DND-41 (cell line): ENCODE measurements around the gene PALMD.

Experiments used
- EZH2 ChIP-seq: IDR thresholded peaks from 3 replicates; pipeline ENCODE4 v1.6.1; 2012; ENCODE audit warnings: borderline replicate concordance, low read depth, mild to moderate bottlenecking, moderate library complexity, low read length, inconsistent platforms; ENCODE audit not compliant: severe bottlenecking
- TF ChIP-seq, protein P1 (sequence below): IDR thresholded peaks from 2 replicates; pipeline ENCODE4 v1.5.1; 2012; ENCODE audit warnings: borderline replicate concordance, low read length, moderate library complexity, mild to moderate bottlenecking; ENCODE audit not compliant: poor library complexity, severe bottlenecking; ENCODE audit errors: extremely low read depth

- TF ChIP-seq, protein P1, sequence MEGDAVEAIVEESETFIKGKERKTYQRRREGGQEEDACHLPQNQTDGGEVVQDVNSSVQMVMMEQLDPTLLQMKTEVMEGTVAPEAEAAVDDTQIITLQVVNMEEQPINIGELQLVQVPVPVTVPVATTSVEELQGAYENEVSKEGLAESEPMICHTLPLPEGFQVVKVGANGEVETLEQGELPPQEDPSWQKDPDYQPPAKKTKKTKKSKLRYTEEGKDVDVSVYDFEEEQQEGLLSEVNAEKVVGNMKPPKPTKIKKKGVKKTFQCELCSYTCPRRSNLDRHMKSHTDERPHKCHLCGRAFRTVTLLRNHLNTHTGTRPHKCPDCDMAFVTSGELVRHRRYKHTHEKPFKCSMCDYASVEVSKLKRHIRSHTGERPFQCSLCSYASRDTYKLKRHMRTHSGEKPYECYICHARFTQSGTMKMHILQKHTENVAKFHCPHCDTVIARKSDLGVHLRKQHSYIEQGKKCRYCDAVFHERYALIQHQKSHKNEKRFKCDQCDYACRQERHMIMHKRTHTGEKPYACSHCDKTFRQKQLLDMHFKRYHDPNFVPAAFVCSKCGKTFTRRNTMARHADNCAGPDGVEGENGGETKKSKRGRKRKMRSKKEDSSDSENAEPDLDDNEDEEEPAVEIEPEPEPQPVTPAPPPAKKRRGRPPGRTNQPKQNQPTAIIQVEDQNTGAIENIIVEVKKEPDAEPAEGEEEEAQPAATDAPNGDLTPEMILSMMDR, result no peak
- no peak for TF ChIP-seq EZH2
Observed at GRCh38 chr1:99647490-99647889, 1.6 kb downstream of the PALMD start.
